ENCODE data around the gene SRSF12.
"Not testable (repeated sequence)": the region's sequence is repeated elsewhere in the genome, so short reads cannot be mapped to it uniquely, and the experiment has no call there.

The SRSF12 gene

DNA sequence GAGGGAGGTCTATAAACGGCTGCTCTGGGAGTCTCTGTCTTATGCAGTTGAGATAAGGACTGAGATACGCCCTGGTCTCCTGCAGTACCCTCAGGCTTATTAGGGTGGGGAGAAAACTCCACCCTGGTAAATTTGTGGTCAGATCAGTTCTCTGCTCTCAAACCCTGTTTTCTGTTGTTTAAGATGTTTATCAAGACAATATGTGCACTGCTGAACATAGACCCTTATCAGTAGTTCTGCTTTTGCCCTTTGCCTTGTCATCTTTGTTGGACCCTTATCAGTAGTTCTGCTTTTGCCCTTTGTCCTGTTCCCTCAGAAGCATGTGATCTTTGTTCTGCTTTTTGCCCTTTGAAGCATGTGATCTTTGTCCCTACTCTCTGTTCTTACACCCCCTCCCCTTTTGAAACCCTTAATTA lies 10.4 kb upstream of the SRSF12 start:
- DNase-seq: not testable (repeated sequence)

DNA sequence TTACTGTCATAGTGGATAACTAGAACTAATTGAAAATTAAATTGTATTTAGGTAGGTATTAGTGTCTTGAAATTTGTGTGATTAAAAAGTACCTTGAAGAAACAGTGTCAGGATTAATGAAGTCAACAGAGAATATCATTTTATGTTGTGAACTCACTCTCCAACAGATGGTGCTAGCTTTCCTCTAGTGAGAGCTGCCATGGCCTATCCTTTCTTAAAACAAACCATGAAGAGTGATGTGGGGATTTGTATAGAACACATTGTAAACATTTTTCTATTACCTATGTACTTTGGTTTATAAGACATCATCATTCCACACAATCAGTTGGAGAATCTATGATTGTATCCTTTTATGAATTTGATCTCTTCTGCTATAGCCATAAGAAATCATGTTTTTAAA lies 4.8 kb upstream of the SRSF12 start:
- no peak for DNase-seq

DNA sequence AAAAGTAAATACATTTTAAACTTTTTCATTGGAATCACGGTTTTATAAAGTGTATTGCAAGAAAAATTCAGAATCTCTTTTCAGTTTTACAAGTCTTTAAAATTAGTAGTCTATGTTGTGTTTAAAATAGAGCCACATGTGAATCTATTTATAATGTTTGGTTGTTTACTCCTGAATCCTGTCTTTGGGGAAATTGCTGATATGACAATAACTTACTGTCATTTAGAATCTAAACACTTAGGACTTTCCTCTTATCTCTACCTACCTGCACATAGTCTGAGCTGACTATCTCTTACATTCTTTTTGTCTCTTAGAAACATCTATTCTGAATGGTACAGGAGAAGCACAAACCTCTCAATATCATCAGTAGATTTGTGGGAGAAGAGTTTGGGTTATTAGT lies 4.1 kb upstream of the SRSF12 start:
- DNase-seq: no peak

DNA sequence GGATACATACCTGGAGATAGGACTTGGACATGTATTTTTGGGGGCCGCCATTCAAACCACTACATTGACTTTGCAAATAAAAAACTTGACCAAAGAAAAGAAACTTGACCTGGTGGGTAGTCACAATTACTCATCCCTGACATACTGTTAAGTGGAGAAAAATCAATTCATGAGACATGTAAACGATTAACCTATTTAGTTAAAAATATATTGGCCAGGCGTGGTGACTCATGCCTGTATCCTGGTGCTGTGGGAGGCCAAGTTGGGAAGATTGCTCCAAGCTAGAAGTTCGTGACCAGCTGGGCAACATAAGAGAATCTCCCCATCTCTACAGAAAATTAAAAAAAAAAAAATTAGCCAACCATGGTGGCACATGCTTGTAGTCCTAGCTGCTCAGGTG lies 2.5 kb upstream of the SRSF12 start:
- DNase-seq: no peak

DNA sequence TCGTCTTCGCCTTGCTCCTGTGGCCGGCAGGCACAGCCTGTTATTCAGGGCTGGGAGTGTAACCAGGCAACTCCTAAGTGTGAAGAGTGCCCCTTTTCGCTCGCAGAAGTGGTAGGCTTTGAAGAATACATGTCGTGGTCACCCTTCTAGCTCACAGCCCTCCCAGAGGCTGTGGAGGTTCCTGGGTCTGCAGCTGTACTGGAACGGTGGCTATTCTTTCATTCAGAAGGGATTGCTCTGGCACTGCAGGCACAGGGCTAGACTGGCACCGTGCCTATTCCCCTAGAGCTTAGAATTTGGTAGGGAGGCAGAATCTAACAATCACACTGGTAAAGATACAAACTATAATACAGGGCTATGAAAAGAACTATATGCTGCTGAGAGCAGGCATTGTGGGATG lies 1.1 kb upstream of the SRSF12 start:
- DNase-seq: no peak

DNA sequence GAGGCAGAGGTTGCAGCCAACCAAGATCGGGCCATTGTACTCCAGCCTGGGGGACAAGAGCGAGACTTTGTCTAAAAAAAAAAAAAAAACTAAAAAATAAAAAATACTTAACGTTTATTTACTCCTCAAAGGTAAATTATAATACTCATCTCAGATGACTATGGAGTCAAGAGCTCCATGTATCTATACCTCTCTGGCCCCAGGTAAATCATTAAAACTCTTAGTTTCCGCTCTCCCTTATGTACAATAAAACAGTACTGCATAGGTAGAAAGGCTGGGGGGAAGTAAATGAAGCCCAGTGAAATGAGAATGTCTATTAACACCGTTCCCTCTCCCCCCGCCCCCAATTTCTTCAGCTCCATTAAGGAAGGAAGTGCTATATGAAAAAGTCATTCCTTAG lies 1.2 kb downstream of the SRSF12 start:
- no peak for DNase-seq

DNA sequence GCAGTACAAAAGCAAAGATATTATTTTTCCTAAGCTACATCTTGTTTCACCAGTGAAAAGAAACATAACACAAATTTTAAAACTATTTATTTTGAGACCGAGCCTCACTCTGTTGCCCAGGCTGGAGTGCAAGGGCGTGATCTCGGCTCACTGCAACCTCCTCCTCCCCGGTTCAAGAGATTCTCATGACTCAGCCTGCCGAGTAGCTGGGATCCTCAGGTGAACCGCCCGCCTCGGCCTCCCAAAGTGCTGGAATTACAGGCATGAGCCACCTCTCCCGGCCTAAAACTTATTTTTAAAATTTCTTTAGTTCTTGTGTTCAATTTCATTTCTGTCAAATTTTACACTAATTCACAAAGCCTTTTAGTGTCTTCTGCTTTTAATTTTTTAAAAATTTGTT lies 5.9 kb downstream of the SRSF12 start:
- DNase-seq: no peak

DNA sequence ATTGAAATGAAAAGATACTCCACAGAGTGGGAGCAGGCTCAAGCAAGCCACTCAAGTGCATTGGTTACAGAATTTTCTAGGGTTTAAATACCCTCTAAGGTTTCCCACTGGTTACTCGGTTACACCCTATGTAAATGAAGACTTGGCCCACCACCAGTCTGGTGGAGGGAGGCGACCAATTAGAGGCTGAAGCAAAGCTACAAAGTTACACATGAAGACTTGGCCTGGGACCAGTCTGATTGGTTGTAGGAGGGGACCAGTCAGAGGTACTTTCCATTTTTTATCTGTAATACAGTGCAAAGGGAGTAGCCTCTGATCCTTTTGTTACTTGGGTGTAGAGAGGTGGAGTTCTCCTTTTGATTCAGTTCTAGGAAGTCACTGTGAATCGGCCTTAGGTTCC lies 7.6 kb downstream of the SRSF12 start:
- DNase-seq: no peak

DNA sequence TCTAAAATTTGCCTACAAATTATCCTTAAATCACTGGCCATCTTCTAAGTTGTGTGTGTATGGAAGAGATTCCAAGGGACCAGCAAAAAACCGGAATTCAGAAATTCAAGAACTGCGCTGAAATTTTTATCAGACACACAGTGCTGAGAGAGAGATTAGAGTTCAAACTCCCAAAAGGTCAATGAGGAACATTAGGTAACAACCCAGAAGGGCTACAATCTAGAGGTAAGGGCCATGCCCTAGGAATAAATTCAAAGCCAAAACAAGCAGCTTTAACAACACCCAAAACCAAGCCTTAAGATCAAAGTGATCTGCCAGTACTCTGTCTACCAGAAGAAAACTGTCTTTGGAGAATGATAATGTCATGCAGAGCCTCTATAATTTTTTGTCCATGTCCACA lies 17.8 kb downstream of the SRSF12 start:
- DNase-seq: no peak

DNA sequence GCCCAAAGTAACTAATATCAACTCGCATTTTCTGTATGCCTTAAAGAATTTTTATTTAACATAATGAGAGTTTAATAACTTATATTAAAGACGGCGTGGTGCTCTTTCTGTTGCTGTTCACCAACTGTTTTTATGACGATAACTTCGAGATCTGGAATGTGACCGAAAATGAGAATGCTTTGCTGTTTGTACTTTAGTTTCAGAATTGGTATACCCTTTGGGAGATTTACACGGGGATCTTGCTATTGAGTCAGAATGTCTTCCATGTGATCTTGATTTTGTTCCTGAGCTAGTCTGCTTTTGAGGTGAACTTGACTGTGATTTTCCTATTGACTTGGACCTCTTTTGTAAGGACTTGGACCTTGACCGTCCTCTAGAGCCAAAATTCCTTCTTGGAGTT lies 19.4 kb downstream of the SRSF12 start:
- DNase-seq: no peak

DNA sequence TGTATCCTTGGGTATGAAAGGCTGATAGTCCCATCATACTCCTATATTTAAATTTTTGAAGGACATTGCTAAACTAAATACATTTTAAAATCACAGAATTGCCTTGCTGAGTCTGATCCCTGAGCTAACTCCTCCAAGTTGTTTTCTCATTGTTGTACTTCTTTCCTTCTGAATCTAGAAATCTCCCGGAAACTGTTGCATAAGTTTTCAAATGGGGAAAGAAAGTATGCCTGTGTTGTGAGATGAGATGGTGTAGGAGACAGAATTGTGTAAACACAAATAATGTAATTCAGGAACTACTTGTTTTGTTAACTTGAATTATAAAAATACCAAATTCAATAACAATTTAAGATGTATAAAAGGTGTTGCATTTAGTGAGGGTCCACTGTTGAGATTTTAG lies 30.0 kb downstream of the SRSF12 start:
- DNase-seq: no peak

DNA sequence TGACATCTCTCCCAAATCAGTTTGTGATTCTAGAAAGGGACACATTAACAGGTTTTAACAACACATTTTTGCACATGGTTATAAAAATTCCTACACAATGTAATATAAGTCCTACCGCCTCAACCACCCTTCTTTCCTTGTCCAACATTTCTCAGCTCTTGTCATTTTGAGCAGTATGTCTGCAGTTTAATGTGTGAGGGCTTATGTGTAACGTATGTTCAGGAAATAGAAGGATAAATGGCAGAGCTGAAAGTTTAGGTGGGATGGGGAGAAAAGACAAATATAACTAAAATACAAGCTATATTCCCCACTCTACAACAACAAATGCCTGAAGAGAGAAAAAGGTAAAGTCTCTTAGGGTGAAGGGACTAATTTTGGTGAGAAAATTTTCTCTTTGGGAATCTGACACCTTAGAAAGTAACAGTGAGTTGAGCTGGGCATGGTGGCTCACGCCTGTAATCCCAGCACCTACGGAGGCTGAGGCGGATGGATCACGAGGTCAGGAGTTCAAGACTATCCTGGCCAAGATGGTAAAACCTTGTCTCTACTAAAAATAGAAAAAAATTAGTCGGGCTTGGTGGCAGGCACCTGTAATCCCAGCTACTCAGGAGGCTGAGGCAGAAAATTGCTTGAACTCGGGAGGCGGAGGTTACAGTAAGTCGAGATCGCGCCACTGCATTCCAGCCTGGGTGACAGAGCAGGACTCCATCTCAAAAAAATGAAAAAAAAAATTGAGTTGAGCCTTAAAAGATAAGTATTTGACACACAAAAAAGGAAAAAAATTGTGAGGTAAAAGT lies 32.3 kb downstream of the SRSF12 start:
- no peak for DNase-seq

DNA sequence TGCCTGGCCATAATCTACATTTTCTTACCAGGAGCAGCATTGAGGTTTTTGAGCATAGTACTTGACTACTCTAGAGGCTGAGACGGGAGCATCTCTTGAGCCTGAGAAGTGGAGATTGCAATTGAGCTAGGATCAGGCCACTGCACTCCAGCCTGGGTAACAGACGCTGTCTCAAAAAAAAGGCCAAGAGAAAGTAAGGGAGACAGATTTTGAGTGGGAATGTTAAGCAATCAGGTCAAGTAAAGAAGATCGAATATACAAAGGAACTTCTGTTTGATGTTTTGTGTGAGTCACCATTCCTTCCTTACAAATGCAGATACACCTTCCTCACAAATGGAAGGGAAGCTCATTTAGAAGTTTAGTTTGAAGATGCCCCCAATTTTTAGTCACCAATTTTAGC lies 32.9 kb downstream of the SRSF12 start:
- no peak for DNase-seq

DNA sequence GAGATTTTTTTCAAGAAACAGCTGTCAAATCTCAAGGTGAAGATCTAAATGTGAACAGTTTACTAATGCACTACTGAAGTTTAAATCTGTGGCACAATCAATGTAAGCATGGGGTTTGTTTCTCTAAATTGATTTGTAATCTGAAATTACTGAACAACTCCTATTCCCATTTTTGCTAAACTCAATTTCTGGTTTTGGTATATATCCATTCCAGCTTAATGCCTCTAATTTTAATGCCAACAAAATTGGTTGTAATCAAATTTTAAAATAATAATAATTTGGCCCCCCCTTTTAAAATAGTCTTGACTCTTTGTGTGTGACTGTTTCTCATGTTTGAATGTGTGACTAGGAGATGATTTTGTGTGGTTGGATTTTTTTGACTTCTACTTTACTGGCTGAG lies 33.3 kb downstream of the SRSF12 start:
- no peak for DNase-seq

DNA sequence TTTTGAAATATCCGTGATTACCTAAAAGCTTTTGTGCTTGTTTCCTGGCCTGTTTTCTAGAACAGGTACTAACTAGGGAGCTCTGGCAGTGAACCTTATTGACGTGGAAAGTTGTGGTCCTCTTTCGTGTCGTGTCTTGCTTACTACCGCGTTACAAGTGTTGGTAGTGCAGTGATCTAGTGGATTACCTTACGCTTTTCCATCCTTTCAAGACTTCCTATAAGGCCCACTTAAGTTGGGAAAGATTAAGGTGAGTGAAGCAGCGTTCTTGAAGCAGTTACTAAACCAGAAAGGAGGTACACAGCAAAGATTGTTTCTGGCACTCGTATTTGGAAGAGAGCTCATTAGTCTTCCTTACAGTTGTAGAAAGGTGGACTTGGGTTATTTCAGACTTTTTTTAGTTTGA lies 35.4 kb downstream of the SRSF12 start:
- no peak for DNase-seq

DNA sequence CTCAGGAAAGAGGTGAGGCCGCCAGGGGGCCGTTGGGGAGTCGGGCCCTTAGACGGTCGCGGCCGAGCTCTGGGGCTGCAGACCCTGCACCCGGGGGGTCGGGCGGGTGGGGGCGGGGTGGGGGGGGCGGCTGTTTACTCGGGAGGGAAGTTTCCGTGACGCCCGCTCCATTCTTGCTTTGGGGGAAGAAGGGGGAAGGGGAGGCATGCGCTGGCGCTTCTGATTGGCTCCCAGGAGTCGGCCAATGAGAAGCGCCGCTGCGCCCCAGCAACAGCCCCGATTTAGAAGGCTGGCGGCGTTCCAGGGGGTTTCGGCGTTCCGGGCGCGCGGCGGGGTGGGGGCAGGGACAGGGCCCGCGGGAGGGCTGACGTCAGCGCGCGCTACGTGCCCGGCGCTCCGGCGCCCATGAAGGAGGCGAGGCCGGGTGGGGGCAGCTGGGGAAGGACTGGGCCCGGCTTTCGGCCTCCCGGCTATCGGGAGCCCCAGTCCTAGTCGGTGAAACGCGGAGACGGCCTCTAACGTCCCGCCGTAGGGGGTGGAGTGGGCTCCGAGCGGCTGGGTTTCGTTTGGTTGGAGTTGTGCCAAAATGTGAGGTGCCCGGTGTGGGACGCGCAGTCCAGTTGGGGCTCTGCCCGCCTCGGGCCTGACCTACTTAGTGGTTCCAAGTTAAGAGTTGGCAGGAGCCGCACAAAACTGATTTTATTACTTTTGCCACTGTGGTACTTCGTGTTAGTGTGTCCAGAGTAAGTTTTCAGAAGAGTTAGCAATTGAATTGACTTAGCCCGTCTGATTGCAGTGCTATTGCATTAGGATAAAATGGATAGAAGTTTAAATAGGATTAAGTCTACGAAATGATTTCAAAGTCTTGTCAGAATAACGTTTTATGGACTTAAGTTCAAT lies 36.2 kb downstream of the SRSF12 start:
- peak; percentile 99 for DNase-seq

DNA sequence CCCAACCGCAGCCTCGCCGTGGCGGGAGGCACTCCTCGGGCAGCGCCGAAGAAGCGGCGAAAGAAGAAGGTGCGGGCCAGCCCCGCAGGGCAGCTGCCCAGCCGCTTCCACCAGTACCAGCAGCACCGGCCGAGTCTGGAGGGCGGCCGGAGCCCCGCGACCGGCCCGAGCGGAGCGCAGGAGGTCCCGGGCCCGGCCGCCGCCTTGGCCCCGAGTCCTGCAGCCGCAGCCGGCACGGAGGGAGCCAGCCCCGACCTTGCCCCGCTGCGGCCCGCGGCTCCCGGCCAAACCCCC lies 36.8 kb downstream of the SRSF12 start:
- no peak for DNase-seq

DNA sequence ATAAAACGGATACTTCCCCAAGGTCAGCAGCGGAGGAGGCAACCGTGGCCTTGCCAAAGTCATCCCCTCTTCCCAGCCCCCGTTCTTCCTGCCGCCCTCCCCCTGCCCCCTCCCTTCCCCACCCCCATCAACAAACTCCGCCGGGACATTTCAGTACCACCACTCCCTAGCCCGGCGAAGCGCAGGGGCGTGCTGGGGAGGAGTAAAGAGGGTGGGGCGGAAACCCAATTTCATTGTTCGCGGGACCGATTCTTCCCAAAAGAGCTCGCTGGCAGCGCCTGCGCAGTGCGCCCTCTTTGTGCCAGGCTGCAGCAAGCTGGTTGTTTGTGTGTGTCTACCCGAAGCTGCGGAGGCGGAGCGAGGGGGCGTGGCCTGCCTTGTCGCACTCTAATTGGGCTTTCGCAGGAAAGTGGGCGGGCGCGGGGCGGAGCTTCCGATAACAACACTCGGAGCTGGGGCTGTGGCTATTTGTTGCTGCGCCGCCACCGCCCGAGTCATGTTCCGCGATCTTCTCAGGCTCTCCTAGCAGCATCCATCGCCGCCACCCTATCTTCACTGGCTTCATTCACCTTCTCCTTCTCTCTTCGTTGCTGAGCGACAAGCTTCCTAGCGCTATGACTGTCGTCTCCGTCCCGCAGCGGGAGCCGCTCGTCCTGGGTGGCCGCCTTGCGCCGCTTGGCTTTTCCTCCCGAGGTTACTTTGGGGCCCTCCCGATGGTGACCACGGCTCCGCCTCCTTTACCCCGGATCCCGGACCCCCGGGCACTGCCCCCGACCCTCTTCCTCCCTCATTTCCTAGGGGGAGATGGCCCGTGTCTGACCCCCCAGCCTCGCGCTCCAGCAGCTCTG lies 37.4 kb downstream of the SRSF12 start, which contains the start of gene PNRC1:
PNRC1 (plus strand) TSS at position 471 of the 848 bp plus-strand sequence; CDS start at position 615, 144 bp downstream.
- peak; percentile 100 for DNase-seq

DNA sequence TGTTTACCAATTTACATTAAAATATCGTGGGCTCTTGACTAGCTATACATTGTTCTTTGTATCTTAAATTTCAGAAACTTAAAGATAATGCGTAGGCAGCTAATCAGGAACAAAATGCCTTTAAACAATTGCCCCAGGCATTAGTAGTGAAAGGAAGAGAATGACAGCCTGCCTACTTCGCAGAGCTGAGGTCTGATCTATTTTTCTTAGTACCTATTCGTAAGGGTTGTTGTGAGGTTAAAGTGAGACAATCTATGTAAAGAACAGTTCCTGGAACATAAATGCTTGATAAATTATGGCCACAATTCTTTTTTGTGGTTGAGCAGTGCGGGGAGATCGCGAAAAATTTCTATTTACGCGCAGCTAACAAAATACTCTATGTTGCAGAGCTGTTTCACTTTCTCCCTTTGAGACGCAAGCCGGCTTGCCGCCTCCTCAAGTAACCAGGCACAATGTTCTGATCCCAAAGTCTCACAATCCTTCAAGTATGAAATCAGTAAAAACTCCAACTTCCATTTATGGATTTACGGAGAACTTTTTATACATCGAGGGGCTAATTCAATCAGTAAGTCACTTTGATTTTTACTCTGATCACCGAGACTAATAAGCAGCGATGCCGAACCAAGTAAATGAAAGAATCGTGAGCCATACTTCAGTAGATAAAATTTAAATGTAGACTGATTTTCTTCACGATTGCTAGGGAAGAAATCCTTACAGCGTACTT lies 38.2 kb downstream of the SRSF12 start:
- peak; percentile 83 for DNase-seq

DNA sequence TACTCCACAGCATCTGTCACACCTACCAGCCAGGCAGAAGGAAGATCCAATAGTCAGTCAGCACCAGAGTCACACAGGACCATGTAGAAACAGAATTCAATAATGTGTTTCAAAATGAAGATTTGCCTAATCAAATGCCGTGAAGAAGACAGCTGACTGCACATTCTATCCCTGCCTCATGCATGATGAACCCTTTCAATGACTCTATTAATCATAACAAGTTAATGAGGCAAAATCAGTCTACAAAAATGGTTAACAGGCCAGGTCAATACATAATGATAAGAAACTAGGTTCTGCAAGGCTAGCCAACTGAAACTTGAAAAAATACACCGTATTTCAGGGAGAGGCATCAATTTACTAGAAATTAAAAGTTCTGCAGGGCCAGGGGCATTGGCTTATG lies 44.0 kb downstream of the SRSF12 start:
- DNase-seq: no peak

DNA sequence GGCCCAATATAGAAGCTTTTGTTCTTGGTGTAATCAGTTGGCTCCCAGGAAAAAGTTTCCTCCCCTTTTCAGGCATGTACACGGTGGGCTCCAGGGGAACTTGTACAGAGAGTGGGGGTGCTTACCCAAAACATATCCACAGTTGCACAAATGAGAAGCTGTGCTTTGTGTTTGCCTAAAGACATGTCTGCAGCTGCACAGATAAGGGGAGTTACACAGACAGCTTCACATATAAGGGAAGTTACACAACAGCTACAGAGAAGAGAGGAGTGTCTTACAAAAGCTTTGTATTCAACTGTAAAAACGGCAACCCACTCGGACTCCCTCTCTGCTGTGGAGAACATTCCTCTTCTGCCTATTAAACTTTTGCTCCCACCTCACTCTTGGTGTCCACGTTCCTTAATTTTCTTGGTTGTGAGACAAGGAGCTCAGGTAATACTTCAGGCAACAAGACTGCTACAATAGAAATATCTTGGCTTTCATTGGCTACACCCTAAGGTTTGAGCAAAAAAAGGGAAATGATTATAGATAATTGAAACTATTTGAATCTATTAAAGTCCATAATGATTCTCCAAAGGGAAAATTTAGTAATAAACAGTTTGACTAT lies 44.8 kb downstream of the SRSF12 start:
- DNase-seq: no peak

DNA sequence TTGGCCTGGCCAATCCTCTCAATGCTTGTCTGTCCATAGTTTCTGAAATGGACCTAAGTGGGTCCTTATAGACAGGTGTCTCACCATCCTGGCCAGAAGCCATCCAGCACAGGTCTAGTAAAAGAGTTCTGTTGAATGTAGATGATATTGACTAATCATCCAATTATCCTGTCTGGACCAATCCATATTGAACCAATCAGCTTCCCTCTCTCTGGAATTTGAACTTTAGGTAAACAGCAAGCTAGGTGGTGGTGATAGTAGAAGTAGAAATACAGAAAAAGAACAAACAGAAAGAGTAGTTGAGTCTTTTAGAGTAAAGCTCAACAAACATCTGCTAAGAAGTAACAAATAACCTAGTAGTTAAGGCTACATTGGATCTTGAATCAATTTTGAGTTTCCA lies 46.8 kb downstream of the SRSF12 start:
- no peak for DNase-seq

All from activated effector memory CD4-positive, alpha-beta T cell treated with anti-CD3 and anti-CD28 coated beads, Interleukin-2, amount 50 U/mL, for 16 hours (primary cell).